GM12892 (cell line): Measurements from ENCODE around the gene PTMS.

ENCODE experiments used
- POLR2A ChIP-seq: IDR thresholded peaks from 2 replicates; pipeline ENCODE4 v1.6.1; 2011; ENCODE audit warnings: low read depth, low read length, control low read depth
- POLR2AphosphoS5 ChIP-seq: IDR thresholded peaks from 2 replicates; pipeline ENCODE4 v1.6.1; 2011; ENCODE audit warnings: low read depth, low read length, control low read depth
- TAF1 ChIP-seq: IDR thresholded peaks from 2 replicates; pipeline ENCODE4 v1.6.1; 2011; ENCODE audit warnings: low read depth, mild to moderate bottlenecking, control low read depth, low read length, borderline replicate concordance

DNA sequence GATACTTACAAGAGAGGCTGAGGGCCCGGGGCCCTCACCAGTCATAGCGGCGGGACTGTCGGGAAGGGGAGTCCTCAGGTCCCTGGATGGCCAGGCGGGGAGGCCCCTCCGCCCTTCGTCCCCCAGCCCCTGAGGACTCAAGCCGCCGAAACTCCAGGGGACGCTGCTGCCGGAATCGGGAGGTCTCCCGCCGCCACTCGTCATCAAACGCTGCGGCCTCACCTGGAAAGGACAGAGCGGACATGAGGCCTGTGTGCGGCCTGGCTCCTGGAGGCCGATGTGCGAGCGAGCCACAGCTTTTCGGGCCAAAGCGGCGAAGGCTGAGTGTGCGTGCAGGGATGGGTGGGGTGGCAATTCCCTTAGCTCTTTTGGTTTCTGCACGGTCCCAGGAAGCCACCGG is 17.4 kb upstream of the PTMS start:
- TF ChIP-seq POLR2A (no peak), TAF1 (no peak), POLR2AphosphoS5 (no peak)
